ENCODE results near the gene SLC16A14. TPM values are rescaled to one million over a fixed set of nuclear protein-coding genes. Genes with fewer than 3 reads are reported as not detected.
"Not testable (repeated sequence)": the region's sequence is repeated elsewhere in the genome, so short reads cannot be mapped to it uniquely, and the experiment has no call there.

SLC16A14 gene
- not detected in 2 replicates for total RNA-seq (2014; rRNA removed; shearing (Covaris generic))
- polyA plus RNA-seq (2016; fragmentation: Nextera tagmentation; extraction: Ambion mirVana) = not detected in 2 replicates

GRCh38 chr2:230068651-230069055, at the start of gene SLC16A14:
TSS of gene SLC16A14 (minus strand) at chr2:230068924. CDS start at chr2:230059352, 9,572 bp downstream.
- H4K20me1 ChIP-seq (ENCODE audit: insufficient read depth) = no peaks in the 10 kb centered on the region
- H2AFZ ChIP-seq = peak within 1 kb of the TSS; percentile 94
- 46 to 55% methylated on average over 23 to 24 of the region's 24 CpGs for WGBS, 2 experiments (ENCODE audit: low coverage in 1 of 2, low lambda C conversion rate in 2 of 2, missing lambda C conversion rate in 2 of 2)
- no peaks in the 10 kb centered on the region for H3K9me2 ChIP-seq (ENCODE audit: insufficient read depth)
- H3K4me3 ChIP-seq = peak within 1 kb of the TSS; percentile 73
- no peaks in the 10 kb centered on the region for H3F3A ChIP-seq (ENCODE audit: insufficient read depth)
- in situ Hi-C loops (cut with MboI) = no loop called here
- no peaks in the 10 kb centered on the region for H3K36me3 ChIP-seq (ENCODE audit: low read depth)
- no peaks in the 10 kb centered on the region for H3K79me2 ChIP-seq (ENCODE audit: insufficient read depth)
- H3K9me3 ChIP-seq (ENCODE audit: low read depth) = no peaks in the 10 kb centered on the region
- H3K27ac ChIP-seq = no peak within 1 kb of the TSS
- H3K27me3 ChIP-seq (replicated peaks; ENCODE audit: insufficient read depth) = no peaks in the 10 kb centered on the region
- H3K4me1 ChIP-seq (ENCODE audit: insufficient read depth) = no peaks in the 10 kb centered on the region
- TF ChIP-seq EZH2phosphoT487 (IDR thresholded peaks at IDR 0.05; ENCODE audit: insufficient read depth, low read depth) = no peak
- no peak for TF ChIP-seq EZH2 (IDR thresholded peaks at IDR 0.05; ENCODE audit: insufficient read depth, poor library complexity, severe bottlenecking)
- H3K4me2 ChIP-seq (ENCODE audit: unreplicated experiment) = peak within 1 kb of the TSS; percentile 89
- DNase-seq = peak; percentile 6
- H3K9ac ChIP-seq = peak within 1 kb of the TSS; percentile 15; the same call in 1 of the 2 replicates

GRCh38 chr2:230106771-230107170, 38.0 kb upstream of the SLC16A14 start:
- H4K20me1 ChIP-seq (ENCODE audit: insufficient read depth) = no peaks in the 10 kb centered on the region
- H3K9me3 ChIP-seq (ENCODE audit: low read depth) = no peaks in the 10 kb centered on the region
- WGBS, 2 experiments (ENCODE audit: low coverage in 1 of 2, low lambda C conversion rate in 2 of 2, missing lambda C conversion rate in 2 of 2) = 21 to 26% methylated on average over 1 of the region's 1 CpG
- H3K9me2 ChIP-seq (ENCODE audit: insufficient read depth) = no peaks in the 10 kb centered on the region
- H3K36me3 ChIP-seq (ENCODE audit: low read depth) = no peaks in the 10 kb centered on the region
- H3F3A ChIP-seq (ENCODE audit: insufficient read depth) = no peaks in the 10 kb centered on the region
- H3K79me2 ChIP-seq (ENCODE audit: insufficient read depth) = no peaks in the 10 kb centered on the region
- in situ Hi-C loops (cut with MboI) = no loop called here
- H3K4me1 ChIP-seq (ENCODE audit: insufficient read depth) = no peaks in the 10 kb centered on the region
- no peaks in the 10 kb centered on the region for H3K27me3 ChIP-seq (replicated peaks; ENCODE audit: insufficient read depth)
- no peak overlapping the region for H3K9ac ChIP-seq
- DNase-seq = no peak
- TF ChIP-seq EZH2phosphoT487 (IDR thresholded peaks at IDR 0.05; ENCODE audit: insufficient read depth, low read depth) (no peak), EZH2 (IDR thresholded peaks at IDR 0.05; ENCODE audit: insufficient read depth, poor library complexity, severe bottlenecking) (no peak)
- no peak overlapping the region for H3K27ac ChIP-seq
- no peak overlapping the region for H3K4me3 ChIP-seq
- H2AFZ ChIP-seq = no peak overlapping the region
- no peak overlapping the region for H3K4me2 ChIP-seq (ENCODE audit: unreplicated experiment)

DNA sequence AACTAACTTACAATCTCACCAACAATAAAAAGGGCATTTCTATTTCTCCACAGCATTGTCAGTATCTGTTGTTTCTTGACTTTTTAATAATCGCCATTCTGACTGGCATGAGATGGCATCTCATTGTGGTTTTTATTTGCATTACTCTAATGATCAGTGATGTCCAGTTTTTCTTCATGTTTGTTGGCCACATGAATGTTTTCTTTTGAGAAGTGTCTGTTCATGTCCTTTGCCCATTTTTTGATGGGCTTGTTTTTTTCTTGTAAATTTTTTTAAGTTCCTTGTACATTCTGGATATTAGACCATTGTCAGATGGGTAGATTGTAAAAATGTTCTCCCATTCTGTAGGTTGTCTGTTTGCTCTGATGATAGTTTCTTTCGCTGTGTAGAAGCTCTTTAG, 33.2 kb upstream of the SLC16A14 start:
- H3K9me3 ChIP-seq (ENCODE audit: low read depth); H3K27ac ChIP-seq; DNase-seq; H4K20me1 ChIP-seq (ENCODE audit: insufficient read depth); H3K79me2 ChIP-seq (ENCODE audit: insufficient read depth); H3K27me3 ChIP-seq (replicated peaks; ENCODE audit: insufficient read depth); H3K4me3 ChIP-seq; H3K36me3 ChIP-seq (ENCODE audit: low read depth); H3K9me2 ChIP-seq (ENCODE audit: insufficient read depth); H3F3A ChIP-seq (ENCODE audit: insufficient read depth); H3K4me2 ChIP-seq (ENCODE audit: unreplicated experiment); H3K9ac ChIP-seq; in situ Hi-C loops (cut with MboI); H3K4me1 ChIP-seq (ENCODE audit: insufficient read depth); H2AFZ ChIP-seq: not testable (repeated sequence)
- 33 to 44% methylated on average over 2 of the region's 2 CpGs for WGBS, 2 experiments (ENCODE audit: low coverage in 1 of 2, low lambda C conversion rate in 2 of 2, missing lambda C conversion rate in 2 of 2)

- Histone ChIP-seq H3K36me3 (ENCODE audit: low read depth) (no peaks in the 10 kb centered on the region), H3K9me2 (ENCODE audit: insufficient read depth) (no peaks in the 10 kb centered on the region), H4K20me1 (ENCODE audit: insufficient read depth) (no peaks in the 10 kb centered on the region), H3K9ac (no peak overlapping the region), H3K27me3 (replicated peaks; ENCODE audit: insufficient read depth) (no peaks in the 10 kb centered on the region), H3K9me3 (ENCODE audit: low read depth) (no peaks in the 10 kb centered on the region), H3K27ac (no peak overlapping the region), H3K4me2 (ENCODE audit: unreplicated experiment) (no peak overlapping the region), H2AFZ (no peak overlapping the region), H3K79me2 (ENCODE audit: insufficient read depth) (no peaks in the 10 kb centered on the region), H3K4me1 (ENCODE audit: insufficient read depth) (no peaks in the 10 kb centered on the region), H3K4me3 (no peak overlapping the region), H3F3A (ENCODE audit: insufficient read depth) (no peaks in the 10 kb centered on the region)
- WGBS, 2 experiments (ENCODE audit: low coverage in 1 of 2, low lambda C conversion rate in 2 of 2, missing lambda C conversion rate in 2 of 2) = 16 to 24% methylated on average over 2 of the region's 2 CpGs
- TF ChIP-seq EZH2phosphoT487 (IDR thresholded peaks at IDR 0.05; ENCODE audit: insufficient read depth, low read depth) (no peak), EZH2 (IDR thresholded peaks at IDR 0.05; ENCODE audit: insufficient read depth, poor library complexity, severe bottlenecking) (no peak)
- in situ Hi-C loops (cut with MboI) = no loop called here
- no peak for DNase-seq
Observed at GRCh38 chr2:230097841-230098240, 29.1 kb upstream of the SLC16A14 start.

DNA sequence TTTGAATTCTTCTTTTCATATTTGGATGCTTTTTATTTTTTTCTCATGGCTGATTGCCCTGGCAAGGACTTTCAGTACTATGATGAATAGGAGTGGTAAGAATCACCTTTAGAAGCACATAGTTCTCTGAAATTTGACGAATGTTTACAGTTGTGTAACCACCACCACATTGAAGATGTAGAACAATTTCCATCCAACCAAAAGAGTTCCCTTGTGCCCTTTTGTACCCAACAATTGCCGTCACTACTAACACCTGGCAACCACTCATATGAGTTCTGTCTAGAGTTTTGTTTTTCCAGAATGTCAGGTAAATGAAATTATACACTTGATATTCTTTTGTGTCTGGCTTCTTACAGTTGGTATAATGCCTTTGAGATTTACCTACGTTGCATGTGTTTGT, 28.7 kb upstream of the SLC16A14 start:
- H3K4me1 ChIP-seq (ENCODE audit: insufficient read depth) = no peaks in the 10 kb centered on the region
- no peaks in the 10 kb centered on the region for H3K79me2 ChIP-seq (ENCODE audit: insufficient read depth)
- no peaks in the 10 kb centered on the region for H3K36me3 ChIP-seq (ENCODE audit: low read depth)
- H2AFZ ChIP-seq = no peak overlapping the region
- H3F3A ChIP-seq (ENCODE audit: insufficient read depth) = no peaks in the 10 kb centered on the region
- no peak overlapping the region for H3K27ac ChIP-seq
- 39 to 40% methylated on average over 3 of the region's 3 CpGs for WGBS, 2 experiments (ENCODE audit: low coverage in 1 of 2, low lambda C conversion rate in 2 of 2, missing lambda C conversion rate in 2 of 2)
- TF ChIP-seq EZH2 (IDR thresholded peaks at IDR 0.05; ENCODE audit: insufficient read depth, poor library complexity, severe bottlenecking) (no peak), EZH2phosphoT487 (IDR thresholded peaks at IDR 0.05; ENCODE audit: insufficient read depth, low read depth) (no peak)
- no peaks in the 10 kb centered on the region for H4K20me1 ChIP-seq (ENCODE audit: insufficient read depth)
- H3K9me3 ChIP-seq (ENCODE audit: low read depth) = no peaks in the 10 kb centered on the region
- DNase-seq = no peak
- H3K4me3 ChIP-seq = no peak overlapping the region
- in situ Hi-C loops (cut with MboI) = no loop called here
- no peak overlapping the region for H3K9ac ChIP-seq
- no peaks in the 10 kb centered on the region for H3K9me2 ChIP-seq (ENCODE audit: insufficient read depth)
- no peak overlapping the region for H3K4me2 ChIP-seq (ENCODE audit: unreplicated experiment)
- H3K27me3 ChIP-seq (replicated peaks; ENCODE audit: insufficient read depth) = 0 out of 2 replicates have a peak, but pooled peaks cover under 1% of the 10 kb centered on the region
